H9 (cell line): ENCODE data around the gene CACNA1D. TPM values are rescaled to one million over a fixed set of nuclear protein-coding genes. Genes with fewer than 3 reads are reported as not detected.

Experiments used
- DNase-seq: peaks from one replicate; pipeline ENCODE4 v3.0.0-alpha.2; 2017
- H2AFZ ChIP-seq: one replicate; pipeline ENCODE4 v1.6.1; 2013; ENCODE audit warnings: mild to moderate bottlenecking, low read length, control low read depth, moderate library complexity
- H2AK5ac ChIP-seq: 2 replicates; pipeline ENCODE4 v1.6.1; 2013; ENCODE audit warnings: low read length, control low read depth, mixed read lengths; ENCODE audit not compliant: insufficient read length
- H2BK120ac ChIP-seq: one replicate; pipeline ENCODE4 v1.6.1; 2013; ENCODE audit warnings: low read depth, mild to moderate bottlenecking, low read length, control low read depth, inconsistent platforms; ENCODE audit not compliant: poor library complexity, severe bottlenecking
- H2BK12ac ChIP-seq: 2 replicates; pipeline ENCODE4 v1.6.1; 2013; ENCODE audit warnings: low read length, control low read depth, mixed read lengths, low read depth; ENCODE audit not compliant: insufficient read length
- H2BK15ac ChIP-seq: 2 replicates; pipeline ENCODE4 v1.6.1; 2013; ENCODE audit warnings: low read depth, low read length, control low read depth
- H2BK20ac ChIP-seq: one replicate; pipeline ENCODE4 v1.6.1; 2013; ENCODE audit warnings: low read depth, mild to moderate bottlenecking, low read length, control low read depth, inconsistent platforms; ENCODE audit not compliant: poor library complexity, severe bottlenecking
- H2BK5ac ChIP-seq: 2 replicates; pipeline ENCODE4 v1.6.1; 2013; ENCODE audit warnings: low read length, control low read depth, mixed read lengths; ENCODE audit not compliant: insufficient read length
- H3K14ac ChIP-seq: 2 replicates; pipeline ENCODE4 v1.6.1; 2013; ENCODE audit warnings: low read length, control low read depth; ENCODE audit not compliant: insufficient read depth
- H3K18ac ChIP-seq: 2 replicates; pipeline ENCODE4 v1.6.1; 2013; ENCODE audit warnings: low read depth, mild to moderate bottlenecking, mixed read lengths, low read length, control low read depth; ENCODE audit not compliant: insufficient read length
- H3K23ac ChIP-seq: 2 replicates; pipeline ENCODE4 v1.6.1; 2013; ENCODE audit warnings: low read length, control low read depth, mixed read lengths, low read depth; ENCODE audit not compliant: insufficient read length
- H3K23me2 ChIP-seq: 2 replicates; pipeline ENCODE4 v1.6.1; 2013; ENCODE audit warnings: low read depth, mild to moderate bottlenecking, mixed read lengths, low read length, control low read depth; ENCODE audit not compliant: insufficient read length, poor library complexity, severe bottlenecking
- H3K27ac ChIP-seq: 2 replicates; pipeline ENCODE4 v1.5.1; 2013; ENCODE audit warnings: low read length, control low read depth, mixed read lengths, low read depth; ENCODE audit not compliant: insufficient read length
- H3K27me3 ChIP-seq: 2 replicates; pipeline ENCODE4 v1.6.1; 2013; ENCODE audit warnings: low read length, control low read depth, inconsistent platforms; ENCODE audit not compliant: insufficient read depth
- H3K4ac ChIP-seq: 2 replicates; pipeline ENCODE4 v1.6.1; 2013; ENCODE audit warnings: low read depth, mild to moderate bottlenecking, control low read depth, inconsistent platforms, low read length, moderate library complexity
- H3K4me1 ChIP-seq: 2 replicates; pipeline ENCODE4 v1.6.1; 2013; ENCODE audit warnings: low read length, control low read depth, inconsistent platforms; ENCODE audit not compliant: insufficient read depth
- H3K4me2 ChIP-seq: 2 replicates; pipeline ENCODE4 v1.6.1; 2013; ENCODE audit warnings: low read length, control low read depth, mixed read lengths; ENCODE audit not compliant: insufficient read length, insufficient read depth
- H3K56ac ChIP-seq: 2 replicates; pipeline ENCODE4 v1.6.1; 2013; ENCODE audit warnings: low read depth, mild to moderate bottlenecking, mixed read lengths, low read length, control low read depth; ENCODE audit not compliant: insufficient read length
- H3K79me1 ChIP-seq: 2 replicates; pipeline ENCODE4 v1.6.1; 2013; ENCODE audit warnings: low read depth, mild to moderate bottlenecking, moderate library complexity, low read length, control low read depth, inconsistent platforms; ENCODE audit not compliant: insufficient read depth, poor library complexity, severe bottlenecking
- H3K79me2 ChIP-seq: 2 replicates; pipeline ENCODE4 v1.6.1; 2013; ENCODE audit warnings: low read length, control low read depth, inconsistent platforms; ENCODE audit not compliant: insufficient read depth
- H3K9ac ChIP-seq: 2 replicates; pipeline ENCODE4 v1.6.1; 2013; ENCODE audit warnings: low read length, control low read depth, mixed read lengths; ENCODE audit not compliant: insufficient read length; ENCODE audit errors: extremely low read depth
- H3K9me3 ChIP-seq: one replicate; pipeline ENCODE4 v1.6.1; 2013; ENCODE audit warnings: low read depth, low read length, inconsistent platforms; ENCODE audit not compliant: control insufficient read depth
- H3T11ph ChIP-seq: one replicate; pipeline ENCODE4 v1.6.1; 2013; ENCODE audit warnings: mild to moderate bottlenecking, low read length, control low read depth, inconsistent platforms
- H4K20me1 ChIP-seq: one replicate; pipeline ENCODE4 v1.6.1; 2013; ENCODE audit not compliant: control insufficient read depth, insufficient read length, insufficient read depth
- H4K5ac ChIP-seq: 2 replicates; pipeline ENCODE4 v1.6.1; 2013; ENCODE audit warnings: low read depth, mild to moderate bottlenecking, mixed read lengths, low read length, control low read depth; ENCODE audit not compliant: insufficient read length
- H4K8ac ChIP-seq: replicated peaks from 2 replicates; pipeline ENCODE4 v1.6.1; 2013; ENCODE audit warnings: low read length, control low read depth, mixed read lengths, low read depth; ENCODE audit not compliant: insufficient read length
- H4K91ac ChIP-seq: 2 replicates; pipeline ENCODE4 v1.6.1; 2013; ENCODE audit warnings: low read depth, mild to moderate bottlenecking, moderate library complexity, mixed read lengths, low read length, control low read depth; ENCODE audit not compliant: insufficient read length
- H3K27ac Mint-ChIP-seq, 3 experiments: 2 replicates in 2 of 3; 3 replicates in 1 of 3; pipeline ENCODE4 v1.8.0; 2020 to 2021; ENCODE audit warnings: mixed read lengths in 3 of 3, mild to moderate bottlenecking in 1 of 3, moderate library complexity in 1 of 3
- H3K27me3 Mint-ChIP-seq: 2 replicates; pipeline ENCODE4 v1.8.0; 2021; ENCODE audit warnings: low read depth, mild to moderate bottlenecking, moderate library complexity, mixed read lengths
- H3K36me3 Mint-ChIP-seq, 3 experiments: 2 replicates in 2 of 3; 3 replicates in 1 of 3; pipeline ENCODE4 v1.8.0; 2020 to 2021; ENCODE audit warnings: low read depth in 3 of 3, mixed read lengths in 3 of 3; ENCODE audit not compliant: insufficient read depth in 1 of 3
- H3K4me1 Mint-ChIP-seq, 2 experiments: 2 replicates each; pipeline ENCODE4 v1.8.0; 2020; ENCODE audit warnings: mixed read lengths in 2 of 2
- H3K4me3 Mint-ChIP-seq, 2 experiments: 2 replicates in 1 of 2; 3 replicates in 1 of 2; pipeline ENCODE4 v1.8.0; 2020 to 2021; ENCODE audit warnings: mild to moderate bottlenecking in 2 of 2, mixed read lengths in 2 of 2, moderate library complexity in 1 of 2
- H3K9me3 Mint-ChIP-seq, 2 experiments: 2 replicates in 1 of 2; 3 replicates in 1 of 2; pipeline ENCODE4 v1.8.0; 2020; ENCODE audit warnings: mild to moderate bottlenecking in 2 of 2, mixed read lengths in 2 of 2, moderate library complexity in 1 of 2
- CTCF ChIP-seq: fragments of 200-600 bp; sonication (generic); conservative IDR thresholded peaks from 3 replicates; pipeline ENCODE4 v1.8.0; 2021; ENCODE audit warnings: antibody characterized with exemption, mild to moderate bottlenecking
- WGBS: extraction: QIAGEN DNeasy Blood & Tissue Kit; methylation state at CpG from one replicate; pipeline ENCODE4 v1.1.7; 2013; ENCODE audit warnings: missing lambda C conversion rate, low lambda C conversion rate, mixed read lengths; ENCODE audit not compliant: insufficient read length; ENCODE audit errors: extremely low coverage; 5-methylcytosine and 5-hydroxymethylcytosine counted together
- total RNA-seq: library from RNA; stranded (reverse); gene quantifications from 2 replicates; pipeline ENCODE4 v1.2.1, GENCODE V29; 2021

CACNA1D gene
- total RNA-seq, 1 experiment from 2014 or later = 3.5 TPM

DNA sequence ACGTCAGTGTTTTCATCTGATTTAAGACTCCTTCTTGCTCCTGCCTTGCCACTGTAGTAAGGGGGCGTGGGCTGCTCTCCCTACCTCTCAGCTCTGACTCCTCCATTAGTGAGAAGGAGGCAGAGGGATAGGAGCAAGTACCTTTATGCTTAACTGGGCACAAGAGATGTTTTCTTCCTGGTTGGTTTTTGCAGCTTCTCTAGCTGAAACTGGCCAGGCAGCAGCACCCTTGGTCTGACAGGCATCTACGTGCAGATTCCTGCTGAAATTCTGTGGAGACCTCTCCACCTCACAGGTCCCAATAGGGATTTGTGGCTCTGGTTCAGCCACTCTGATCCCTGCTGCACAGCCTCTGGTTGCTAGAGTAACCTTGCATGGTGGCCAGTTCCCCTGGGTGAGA, 132.5 kb downstream of the CACNA1D start:
- no peak overlapping the region for H3K4me2 ChIP-seq
- no peak overlapping the region for H3K14ac ChIP-seq
- no peaks in the 10 kb centered on the region for H3K9me3 ChIP-seq
- H3K27me3 ChIP-seq = no peaks in the 10 kb centered on the region
- no peak overlapping the region; a peak in 1 of 7 replicates for H3K27ac Mint-ChIP-seq
- no peak for DNase-seq
- no peaks in the 10 kb centered on the region for H3K79me1 ChIP-seq
- H2BK5ac ChIP-seq = no peak overlapping the region
- no peaks in the 10 kb centered on the region for H4K20me1 ChIP-seq
- no peak for TF ChIP-seq CTCF
- H3K18ac ChIP-seq = peak overlapping the region; percentile 30
- no peak overlapping the region for H3K4me3 Mint-ChIP-seq
- no peaks in the 10 kb centered on the region for H3K79me2 ChIP-seq
- WGBS = no CpG with 5 or more reads among the region's 3 CpGs
- H2BK15ac ChIP-seq = no peak overlapping the region
- no peak overlapping the region for H3K23ac ChIP-seq
- no peak overlapping the region for H2BK120ac ChIP-seq
- no peak overlapping the region for H3K9ac ChIP-seq
- no peaks in the 10 kb centered on the region for H3K23me2 ChIP-seq
- H3K9me3 Mint-ChIP-seq = peaks cover 2 to 3% of the 10 kb centered on the region in 2 experiments; a peak in 2 of 5 replicates
- H4K8ac ChIP-seq = no peak overlapping the region
- H3K27ac ChIP-seq = no peak overlapping the region
- no peak overlapping the region for H2BK12ac ChIP-seq
- H2AK5ac ChIP-seq = no peak overlapping the region
- no peak overlapping the region for H3T11ph ChIP-seq
- H3K36me3 Mint-ChIP-seq = peaks cover 0 to 4% (median 0%) of the 10 kb centered on the region in 3 experiments; a peak in 2 of 7 replicates
- H2AFZ ChIP-seq = no peak overlapping the region
- peaks cover 6% of the 10 kb centered on the region for H3K27me3 Mint-ChIP-seq
- H3K4me1 ChIP-seq = no peaks in the 10 kb centered on the region
- H3K4me1 Mint-ChIP-seq = peaks cover 3 to 9% of the 10 kb centered on the region in 2 experiments; a peak in 2 of 4 replicates
- H2BK20ac ChIP-seq = no peak overlapping the region
- H4K5ac ChIP-seq = no peak overlapping the region
- no peak overlapping the region for H3K4ac ChIP-seq
- H3K56ac ChIP-seq = no peak overlapping the region
- H4K91ac ChIP-seq = no peak overlapping the region
